ENCODE measurements around the gene IL26.

GRCh38 chr12:68224613-68225285 is 861 bp downstream of the IL26 start:
- TF ChIP-seq CTCF (IDR thresholded peaks at IDR 0.05; ENCODE audit: insufficient read depth, low read length) (no peak), GABPA (IDR thresholded peaks at IDR 0.05; ENCODE audit: low read depth) (no peak)

Measured in HL-60 (cell line).